Measurements from ENCODE around the gene EZH1.

EZH1 gene

DNA sequence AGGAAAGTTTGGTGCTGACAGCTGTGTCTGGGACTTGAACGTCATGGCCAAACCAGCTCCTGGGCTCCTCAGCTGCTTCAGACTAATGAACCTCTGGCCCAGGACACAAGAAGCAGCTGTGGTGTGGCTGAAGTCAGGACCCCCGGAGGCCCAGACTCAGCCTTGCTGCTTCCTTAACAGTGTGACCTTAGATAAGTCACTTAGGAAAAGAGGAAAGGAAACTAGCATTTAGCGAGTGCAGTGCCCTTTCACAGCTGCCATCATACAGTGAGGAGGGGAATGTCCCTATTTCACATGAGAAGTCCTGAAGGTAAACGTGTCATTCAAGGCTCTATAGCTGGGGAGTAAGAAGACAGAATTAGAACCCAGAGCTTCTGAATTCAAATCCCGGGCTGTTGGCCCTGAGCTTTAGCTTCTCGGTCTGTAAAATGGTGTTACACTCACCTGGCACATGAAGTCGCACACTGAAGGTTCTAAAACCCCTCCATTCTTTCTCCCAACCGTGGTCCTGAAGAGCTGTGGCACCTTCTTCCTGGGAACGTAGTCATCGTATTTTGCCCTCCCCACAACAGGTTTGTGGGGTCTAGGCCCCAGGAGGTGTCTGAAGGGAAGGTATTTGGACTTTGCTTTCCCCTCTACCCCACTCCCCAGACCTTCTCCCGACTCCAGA, 15.3 kb upstream of the EZH1 start:
- no peak for ATAC-seq
- no peak for TF ChIP-seq ZFP3 (CRISPR knock-in tag; IDR thresholded peaks at IDR 0.05)
- no peak for TF ChIP-seq ESRRG (CRISPR knock-in tag; IDR thresholded peaks at IDR 0.05)
- TF ChIP-seq ARNTL (CRISPR knock-in tag; IDR thresholded peaks at IDR 0.05; ENCODE audit: borderline replicate concordance, low read depth): no peak
- no peak for TF ChIP-seq CSDC2 (CRISPR knock-in tag; IDR thresholded peaks at IDR 0.05)
- TF ChIP-seq ZNF70 (CRISPR knock-in tag; IDR thresholded peaks at IDR 0.05): no peak
- TF ChIP-seq RARB (CRISPR knock-in tag; IDR thresholded peaks at IDR 0.05): no peak
- TF ChIP-seq ZC3H10 (CRISPR knock-in tag; IDR thresholded peaks at IDR 0.05): no peak
- TF ChIP-seq, protein P1, sequence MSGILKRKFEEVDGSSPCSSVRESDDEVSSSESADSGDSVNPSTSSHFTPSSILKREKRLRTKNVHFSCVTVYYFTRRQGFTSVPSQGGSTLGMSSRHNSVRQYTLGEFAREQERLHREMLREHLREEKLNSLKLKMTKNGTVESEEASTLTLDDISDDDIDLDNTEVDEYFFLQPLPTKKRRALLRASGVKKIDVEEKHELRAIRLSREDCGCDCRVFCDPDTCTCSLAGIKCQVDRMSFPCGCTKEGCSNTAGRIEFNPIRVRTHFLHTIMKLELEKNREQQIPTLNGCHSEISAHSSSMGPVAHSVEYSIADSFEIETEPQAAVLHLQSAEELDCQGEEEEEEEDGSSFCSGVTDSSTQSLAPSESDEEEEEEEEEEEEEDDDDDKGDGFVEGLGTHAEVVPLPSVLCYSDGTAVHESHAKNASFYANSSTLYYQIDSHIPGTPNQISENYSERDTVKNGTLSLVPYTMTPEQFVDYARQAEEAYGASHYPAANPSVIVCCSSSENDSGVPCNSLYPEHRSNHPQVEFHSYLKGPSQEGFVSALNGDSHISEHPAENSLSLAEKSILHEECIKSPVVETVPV (CRISPR knock-in tag; IDR thresholded peaks at IDR 0.05): no peak
- no peak for TF ChIP-seq BACH2 (CRISPR knock-in tag; IDR thresholded peaks at IDR 0.05; ENCODE audit: borderline replicate concordance)

- peak; percentile 32; the same call in 2 of the 3 replicates for ATAC-seq
- no peak for TF ChIP-seq ZC3H10 (CRISPR knock-in tag; IDR thresholded peaks at IDR 0.05)
Observed at GRCh38 chr17:42754782-42755181, 9.9 kb upstream of the EZH1 start.

GRCh38 chr17:42751628-42752027, 6.8 kb upstream of the EZH1 start:
- TF ChIP-seq ARNTL (CRISPR knock-in tag; IDR thresholded peaks at IDR 0.05; ENCODE audit: borderline replicate concordance, low read depth) (no peak), BACH2 (CRISPR knock-in tag; IDR thresholded peaks at IDR 0.05; ENCODE audit: borderline replicate concordance) (no peak), TSHZ2 (CRISPR knock-in tag; IDR thresholded peaks at IDR 0.05) (no peak), GLIS3 (CRISPR knock-in tag; IDR thresholded peaks at IDR 0.05) (no peak), CSDC2 (CRISPR knock-in tag; IDR thresholded peaks at IDR 0.05) (no peak), ZNF565 (CRISPR knock-in tag; conservative IDR thresholded peaks at IDR 0.05; ENCODE audit: low read depth) (no peak), TOX (CRISPR knock-in tag; IDR thresholded peaks at IDR 0.05; ENCODE audit: borderline replicate concordance) (no peak), ZFP30 (CRISPR knock-in tag; IDR thresholded peaks at IDR 0.05) (no peak), ISL1 (CRISPR knock-in tag; IDR thresholded peaks at IDR 0.05) (no peak)
- ATAC-seq: no peak

DNA sequence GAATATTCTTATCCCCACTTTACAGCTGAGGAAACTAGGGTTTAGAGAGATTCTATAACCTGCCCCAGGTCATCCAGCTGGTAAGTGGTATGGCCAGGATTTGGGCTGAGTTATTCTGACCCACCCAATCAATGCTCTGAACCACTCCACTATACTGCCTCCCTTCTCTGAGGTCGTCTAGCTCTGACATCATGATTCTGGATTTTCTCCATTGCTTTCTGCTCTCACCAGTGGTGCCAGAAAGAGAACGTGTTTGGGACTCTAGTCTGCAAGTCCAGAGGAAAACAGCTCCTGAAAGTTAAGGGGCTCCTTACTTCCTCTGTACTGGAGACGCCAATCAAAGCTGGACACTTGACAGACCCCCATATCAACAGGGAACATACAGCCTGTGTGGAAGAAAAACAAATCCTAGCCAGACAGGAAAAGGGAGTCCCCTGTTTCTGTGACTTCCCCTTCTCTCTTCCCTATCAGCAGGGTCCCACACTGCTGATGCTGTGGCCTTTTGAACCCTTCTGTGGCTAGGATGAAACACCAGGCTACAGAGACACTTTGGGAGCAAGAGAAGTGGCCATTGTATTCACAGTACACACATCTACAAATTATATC, 6.0 kb upstream of the EZH1 start:
- TF ChIP-seq ZNF565 (CRISPR knock-in tag; conservative IDR thresholded peaks at IDR 0.05; ENCODE audit: low read depth): no peak
- no peak for TF ChIP-seq CREB5 (CRISPR knock-in tag; IDR thresholded peaks at IDR 0.05; ENCODE audit: low read depth)
- TF ChIP-seq ZFP3 (CRISPR knock-in tag; IDR thresholded peaks at IDR 0.05): no peak
- TF ChIP-seq, protein P2, sequence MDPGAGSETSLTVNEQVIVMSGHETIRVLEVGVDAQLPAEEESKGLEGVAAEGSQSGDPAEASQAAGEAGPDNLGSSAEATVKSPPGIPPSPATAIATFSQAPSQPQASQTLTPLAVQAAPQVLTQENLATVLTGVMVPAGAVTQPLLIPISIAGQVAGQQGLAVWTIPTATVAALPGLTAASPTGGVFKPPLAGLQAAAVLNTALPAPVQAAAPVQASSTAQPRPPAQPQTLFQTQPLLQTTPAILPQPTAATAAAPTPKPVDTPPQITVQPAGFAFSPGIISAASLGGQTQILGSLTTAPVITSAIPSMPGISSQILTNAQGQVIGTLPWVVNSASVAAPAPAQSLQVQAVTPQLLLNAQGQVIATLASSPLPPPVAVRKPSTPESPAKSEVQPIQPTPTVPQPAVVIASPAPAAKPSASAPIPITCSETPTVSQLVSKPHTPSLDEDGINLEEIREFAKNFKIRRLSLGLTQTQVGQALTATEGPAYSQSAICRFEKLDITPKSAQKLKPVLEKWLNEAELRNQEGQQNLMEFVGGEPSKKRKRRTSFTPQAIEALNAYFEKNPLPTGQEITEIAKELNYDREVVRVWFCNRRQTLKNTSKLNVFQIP (CRISPR knock-in tag; IDR thresholded peaks at IDR 0.05; ENCODE audit: borderline replicate concordance, low read depth): no peak
- TF ChIP-seq RARB (CRISPR knock-in tag; IDR thresholded peaks at IDR 0.05): no peak
- TF ChIP-seq ZNF70 (CRISPR knock-in tag; IDR thresholded peaks at IDR 0.05): no peak
- no peak for TF ChIP-seq GLIS3 (CRISPR knock-in tag; IDR thresholded peaks at IDR 0.05)
- no peak for TF ChIP-seq TSHZ2 (CRISPR knock-in tag; IDR thresholded peaks at IDR 0.05)
- no peak for TF ChIP-seq TOX (CRISPR knock-in tag; IDR thresholded peaks at IDR 0.05; ENCODE audit: borderline replicate concordance)
- no peak for TF ChIP-seq ISL1 (CRISPR knock-in tag; IDR thresholded peaks at IDR 0.05)
- no peak for TF ChIP-seq ESRRG (CRISPR knock-in tag; IDR thresholded peaks at IDR 0.05)
- no peak for ATAC-seq

Measured in SK-N-SH treated with all-trans-retinoic acid at 6 μM for 48 hours (cell line).